BE2C (cell line): ENCODE measurements around the gene PRSS27.

Experiments
- DNase-seq: peaks from one replicate; pipeline ENCODE4 v3.0.0-alpha.2; 2020
- H3K27me3 ChIP-seq: fragments of 250-450 bp; sonication (Bioruptor Pico); 2 replicates; pipeline ENCODE4 v1.5.1; 2020; ENCODE audit warnings: mild to moderate bottlenecking
- H3K36me3 ChIP-seq: fragments of 250-450 bp; sonication (Bioruptor Pico); 2 replicates; pipeline ENCODE4 v1.5.1; 2020; ENCODE audit warnings: mild to moderate bottlenecking
- H3K4me1 ChIP-seq: fragments of 250-450 bp; sonication (Bioruptor Pico); 2 replicates; pipeline ENCODE4 v1.5.1; 2020
- H3K4me3 ChIP-seq: 2 replicates; pipeline ENCODE4 v1.5.1; 2011; ENCODE audit warnings: low read depth, low read length
- H3K9me3 ChIP-seq: fragments of 250-450 bp; sonication (Bioruptor Pico); 2 replicates; pipeline ENCODE4 v1.5.1; 2020
- TF ChIP-seq, protein P1 (sequence below): IDR thresholded peaks from 2 replicates; pipeline ENCODE4 v1.5.1; 2012; ENCODE audit warnings: mild to moderate bottlenecking, low read depth, low read length

The PRSS27 gene

GRCh38 chr16:2749476-2749875 is 29.5 kb upstream of the PRSS27 start:
- H3K9me3 ChIP-seq = no peaks in the 10 kb centered on the region
- peaks cover 13% of the 10 kb centered on the region for H3K36me3 ChIP-seq
- no peak for DNase-seq
- no peaks in the 10 kb centered on the region for H3K4me1 ChIP-seq
- H3K27me3 ChIP-seq = no peaks in the 10 kb centered on the region
- H3K4me3 ChIP-seq = no peak overlapping the region
- TF ChIP-seq, protein P1, sequence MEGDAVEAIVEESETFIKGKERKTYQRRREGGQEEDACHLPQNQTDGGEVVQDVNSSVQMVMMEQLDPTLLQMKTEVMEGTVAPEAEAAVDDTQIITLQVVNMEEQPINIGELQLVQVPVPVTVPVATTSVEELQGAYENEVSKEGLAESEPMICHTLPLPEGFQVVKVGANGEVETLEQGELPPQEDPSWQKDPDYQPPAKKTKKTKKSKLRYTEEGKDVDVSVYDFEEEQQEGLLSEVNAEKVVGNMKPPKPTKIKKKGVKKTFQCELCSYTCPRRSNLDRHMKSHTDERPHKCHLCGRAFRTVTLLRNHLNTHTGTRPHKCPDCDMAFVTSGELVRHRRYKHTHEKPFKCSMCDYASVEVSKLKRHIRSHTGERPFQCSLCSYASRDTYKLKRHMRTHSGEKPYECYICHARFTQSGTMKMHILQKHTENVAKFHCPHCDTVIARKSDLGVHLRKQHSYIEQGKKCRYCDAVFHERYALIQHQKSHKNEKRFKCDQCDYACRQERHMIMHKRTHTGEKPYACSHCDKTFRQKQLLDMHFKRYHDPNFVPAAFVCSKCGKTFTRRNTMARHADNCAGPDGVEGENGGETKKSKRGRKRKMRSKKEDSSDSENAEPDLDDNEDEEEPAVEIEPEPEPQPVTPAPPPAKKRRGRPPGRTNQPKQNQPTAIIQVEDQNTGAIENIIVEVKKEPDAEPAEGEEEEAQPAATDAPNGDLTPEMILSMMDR = no peak

GRCh38 chr16:2748757-2749455 is 28.9 kb upstream of the PRSS27 start:
- TF ChIP-seq, protein P1 = no peak
- Histone ChIP-seq H3K27me3 (no peaks in the 10 kb centered on the region), H3K4me1 (no peaks in the 10 kb centered on the region), H3K4me3 (no peak overlapping the region), H3K36me3 (peaks cover 11% of the 10 kb centered on the region), H3K9me3 (no peaks in the 10 kb centered on the region)
- no peak for DNase-seq

DNA sequence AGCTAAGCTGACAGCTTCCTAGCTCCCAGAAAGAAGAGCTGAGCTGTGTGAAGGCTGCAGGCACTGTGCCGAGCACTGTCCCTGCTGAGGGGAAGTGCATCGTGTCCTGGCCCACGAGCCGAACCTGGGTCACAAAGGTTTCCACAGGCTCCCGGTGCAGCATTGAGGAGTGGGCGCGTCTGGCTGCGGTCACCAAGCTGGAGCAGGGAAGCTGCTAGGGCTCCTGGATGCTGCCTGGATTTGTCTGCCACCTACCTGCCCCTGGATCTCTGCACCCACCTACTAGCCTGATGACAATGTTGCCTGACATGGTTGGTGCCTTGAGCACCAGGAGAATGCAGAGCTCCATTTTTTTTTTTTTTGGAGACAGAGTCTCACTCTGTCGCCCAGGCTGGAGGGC is 25.9 kb upstream of the PRSS27 start:
- Histone ChIP-seq H3K27me3 (no peaks in the 10 kb centered on the region), H3K9me3 (no peaks in the 10 kb centered on the region), H3K4me1 (no peaks in the 10 kb centered on the region), H3K36me3 (0 out of 2 replicates have a peak, but pooled peaks cover 3% of the 10 kb centered on the region), H3K4me3 (no peak overlapping the region)
- TF ChIP-seq, protein P1 = no peak
- DNase-seq = no peak

DNA sequence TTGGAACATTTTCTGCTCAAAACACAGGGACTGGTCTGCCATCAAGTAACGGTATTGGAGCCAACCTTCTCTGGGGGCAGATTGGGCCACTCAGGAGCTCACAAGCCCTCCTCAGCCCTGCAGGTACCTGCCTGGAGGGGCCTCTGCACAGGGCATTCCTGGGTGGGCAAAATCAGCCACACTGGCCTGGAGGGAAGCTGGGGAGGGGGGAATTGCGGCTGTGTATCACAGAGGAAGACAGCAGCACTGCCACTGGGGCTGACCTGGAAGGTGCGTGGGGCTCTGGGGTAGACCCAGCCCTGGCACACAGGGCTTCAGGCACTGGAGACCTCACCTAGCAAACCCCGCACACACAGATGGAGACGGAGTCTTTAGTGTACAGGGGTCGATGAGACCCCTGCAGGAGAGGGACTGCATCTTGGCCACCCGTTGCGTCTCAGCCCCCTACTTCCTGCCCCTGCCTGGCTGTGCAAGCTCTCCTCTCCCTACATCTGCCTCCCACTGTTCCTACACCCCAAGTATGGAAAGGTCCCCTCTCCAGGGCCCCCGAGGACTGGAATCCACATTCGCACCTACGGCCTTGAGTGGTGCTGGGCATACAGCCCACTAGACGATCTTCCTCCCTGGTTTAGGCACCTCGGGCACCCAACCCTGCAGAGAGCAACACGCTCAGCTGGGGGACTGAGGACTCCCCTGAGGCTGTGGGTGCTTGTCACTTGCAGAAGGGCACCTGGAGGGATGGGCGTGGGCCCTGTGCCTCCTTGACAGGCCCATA is 25.3 kb upstream of the PRSS27 start:
- Histone ChIP-seq H3K9me3 (no peaks in the 10 kb centered on the region), H3K27me3 (no peaks in the 10 kb centered on the region), H3K4me1 (no peaks in the 10 kb centered on the region), H3K36me3 (0 out of 2 replicates have a peak, but pooled peaks cover 3% of the 10 kb centered on the region), H3K4me3 (no peak overlapping the region)
- TF ChIP-seq, protein P1 = no peak
- DNase-seq = no peak

- no peaks in the 10 kb centered on the region for H3K27me3 ChIP-seq
- no peak for DNase-seq
- 0 out of 2 replicates have a peak, but pooled peaks cover 3% of the 10 kb centered on the region for H3K36me3 ChIP-seq
- H3K4me3 ChIP-seq = no peak overlapping the region
- TF ChIP-seq, protein P1 = no peak
- H3K4me1 ChIP-seq = no peaks in the 10 kb centered on the region
- no peaks in the 10 kb centered on the region for H3K9me3 ChIP-seq
Observed at GRCh38 chr16:2744711-2745110, 24.7 kb upstream of the PRSS27 start.
